ENCODE measurements around the gene PRH1.

The PRH1 gene

DNA sequence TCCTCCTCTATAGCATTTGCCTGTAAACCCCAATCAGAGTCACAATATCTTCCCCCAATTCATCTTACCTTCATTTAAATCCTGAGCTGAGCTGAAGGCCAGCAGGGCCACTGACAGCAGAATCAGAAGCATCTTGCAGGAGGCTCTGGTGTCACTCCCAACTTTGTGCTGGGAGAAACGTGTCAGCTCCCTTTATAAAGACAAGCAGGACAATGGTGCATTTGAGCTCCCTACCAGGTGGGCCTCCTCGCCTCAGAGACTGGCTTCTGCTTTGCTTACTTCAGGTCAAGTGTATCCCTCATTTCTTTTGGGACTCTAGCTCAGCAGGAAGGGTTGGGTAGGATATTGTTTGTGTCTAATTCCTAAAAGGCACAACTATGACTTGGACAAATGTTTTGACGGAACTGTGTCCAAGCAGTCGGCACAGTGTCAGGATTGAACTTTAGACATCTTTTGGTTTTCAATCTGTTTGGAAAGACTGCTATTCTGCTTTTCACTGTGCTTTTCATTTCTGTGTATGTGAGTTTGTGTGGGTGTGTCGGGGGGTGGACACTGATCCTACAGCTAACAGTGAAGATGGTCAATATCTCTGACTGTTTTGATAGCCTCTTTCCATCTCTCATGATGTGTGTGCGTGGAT lies at the start of gene PRH1:
TSS of gene PRH1 (minus strand) at position 170 of the 640 bp plus-strand sequence. CDS start at position 132, 38 bp downstream.
- TF ChIP-seq, protein P1, sequence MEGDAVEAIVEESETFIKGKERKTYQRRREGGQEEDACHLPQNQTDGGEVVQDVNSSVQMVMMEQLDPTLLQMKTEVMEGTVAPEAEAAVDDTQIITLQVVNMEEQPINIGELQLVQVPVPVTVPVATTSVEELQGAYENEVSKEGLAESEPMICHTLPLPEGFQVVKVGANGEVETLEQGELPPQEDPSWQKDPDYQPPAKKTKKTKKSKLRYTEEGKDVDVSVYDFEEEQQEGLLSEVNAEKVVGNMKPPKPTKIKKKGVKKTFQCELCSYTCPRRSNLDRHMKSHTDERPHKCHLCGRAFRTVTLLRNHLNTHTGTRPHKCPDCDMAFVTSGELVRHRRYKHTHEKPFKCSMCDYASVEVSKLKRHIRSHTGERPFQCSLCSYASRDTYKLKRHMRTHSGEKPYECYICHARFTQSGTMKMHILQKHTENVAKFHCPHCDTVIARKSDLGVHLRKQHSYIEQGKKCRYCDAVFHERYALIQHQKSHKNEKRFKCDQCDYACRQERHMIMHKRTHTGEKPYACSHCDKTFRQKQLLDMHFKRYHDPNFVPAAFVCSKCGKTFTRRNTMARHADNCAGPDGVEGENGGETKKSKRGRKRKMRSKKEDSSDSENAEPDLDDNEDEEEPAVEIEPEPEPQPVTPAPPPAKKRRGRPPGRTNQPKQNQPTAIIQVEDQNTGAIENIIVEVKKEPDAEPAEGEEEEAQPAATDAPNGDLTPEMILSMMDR (IDR thresholded peaks at IDR 0.05): no peak
- no peak within 1 kb of the TSS for H3K4me3 ChIP-seq
- DNase-seq (ENCODE audit: low spot score): no peak
- no peak within 1 kb of the TSS for H3K27ac ChIP-seq

DNA sequence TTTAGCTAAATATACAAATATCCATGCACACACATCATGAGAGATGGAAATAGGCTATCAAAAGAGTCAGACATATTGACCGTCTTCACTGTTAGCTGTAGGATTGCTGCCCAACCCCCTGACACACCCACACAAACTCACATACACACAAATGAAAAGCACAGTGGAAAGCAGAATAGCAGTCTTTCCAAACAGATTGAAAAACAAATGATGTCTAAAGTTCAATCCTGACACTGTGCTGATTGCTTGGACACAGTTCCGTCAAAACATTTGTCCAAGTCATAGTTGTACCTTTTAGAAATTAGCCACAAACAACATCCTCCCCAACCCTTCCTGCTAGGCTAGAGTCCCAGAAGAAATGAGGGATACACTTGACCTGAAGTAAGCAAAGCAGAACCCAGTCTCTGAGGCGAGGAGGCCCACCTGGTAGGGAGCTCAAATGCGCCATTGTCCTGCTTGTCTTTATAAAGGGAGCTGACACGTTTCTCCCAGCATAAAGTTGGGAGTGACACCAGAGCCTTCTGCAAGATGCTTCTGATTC lies 44.8 kb upstream of the PRH1 start, which contains the start of gene PRH2:
TSS of gene PRH2 (plus strand) at position 491 of the 541 bp plus-strand sequence. CDS start at position 529, 38 bp downstream.
- DNase-seq (ENCODE audit: low spot score): no peak
- TF ChIP-seq, protein P1 (IDR thresholded peaks at IDR 0.05): no peak
- Histone ChIP-seq H3K4me3 (no peak within 1 kb of the TSS), H3K27ac (no peak within 1 kb of the TSS)

DNA sequence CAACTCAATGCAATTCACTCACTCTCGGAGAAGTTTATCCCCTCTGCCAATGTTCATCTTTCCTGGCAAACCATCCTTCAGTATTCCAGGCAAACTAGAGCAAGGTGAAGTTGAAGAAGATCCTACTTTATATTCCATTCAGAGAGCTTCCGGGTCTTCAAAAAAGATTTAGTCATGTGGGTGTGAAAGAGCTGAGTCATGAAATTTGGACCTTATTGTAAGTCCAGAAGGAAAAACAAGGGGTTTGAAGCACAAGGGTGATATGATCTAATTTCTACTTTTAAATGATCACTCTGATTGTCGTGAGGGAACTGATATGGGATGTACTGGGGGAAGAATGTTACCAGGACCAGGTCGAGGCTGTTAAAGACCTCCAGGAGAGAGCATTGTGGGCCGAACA lies 42.2 kb upstream of the PRH1 start:
- Histone ChIP-seq H3K4me3 (no peak overlapping the region), H3K27ac (no peak overlapping the region)
- TF ChIP-seq, protein P1 (IDR thresholded peaks at IDR 0.05): no peak
- DNase-seq (ENCODE audit: low spot score): no peak

DNA sequence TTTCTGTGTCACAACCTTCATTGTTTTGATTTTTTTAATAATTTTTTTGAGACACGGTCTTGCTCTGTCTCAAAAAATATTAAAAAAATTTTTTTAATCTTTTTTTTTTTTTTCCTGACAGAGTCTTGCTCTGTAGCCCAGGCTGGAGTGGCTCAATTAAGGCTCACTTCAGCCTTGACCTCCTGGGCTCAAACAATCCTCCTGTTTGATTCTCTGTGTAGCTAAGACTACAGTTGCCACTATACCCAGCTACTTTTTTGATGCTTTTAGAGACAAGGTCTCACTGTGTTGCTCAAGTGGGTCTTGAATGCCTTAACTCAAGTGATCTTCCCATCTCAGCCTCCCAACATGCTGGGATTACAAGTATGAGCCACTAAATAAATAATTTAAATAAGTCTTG lies 35.8 kb upstream of the PRH1 start:
- TF ChIP-seq, protein P1 (IDR thresholded peaks at IDR 0.05): no peak
- Histone ChIP-seq H3K4me3 (no peak overlapping the region), H3K27ac (no peak overlapping the region)
- no peak for DNase-seq (ENCODE audit: low spot score)

DNA sequence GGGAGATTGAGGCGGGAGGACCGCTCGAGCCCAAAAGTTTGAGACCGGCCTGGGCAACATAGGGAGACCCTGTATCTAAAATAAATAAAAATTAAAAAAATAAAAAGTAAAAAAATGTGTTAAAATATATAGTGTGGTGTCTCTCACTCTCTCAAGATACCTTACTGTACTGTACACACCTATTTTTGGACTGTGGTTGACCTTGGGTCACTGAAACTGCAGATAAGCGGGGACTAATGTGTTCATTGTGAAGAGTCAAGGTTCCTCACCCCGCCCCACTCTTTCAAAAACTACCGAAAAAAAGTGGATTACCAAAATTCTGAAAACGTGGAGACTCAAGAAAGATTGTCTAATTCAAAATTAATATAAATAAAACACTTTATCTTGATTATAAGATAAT lies 26.3 kb upstream of the PRH1 start:
- no peak for DNase-seq (ENCODE audit: low spot score)
- H3K27ac ChIP-seq: no peak overlapping the region
- TF ChIP-seq, protein P1 (IDR thresholded peaks at IDR 0.05): no peak
- H3K4me3 ChIP-seq: no peak overlapping the region

DNA sequence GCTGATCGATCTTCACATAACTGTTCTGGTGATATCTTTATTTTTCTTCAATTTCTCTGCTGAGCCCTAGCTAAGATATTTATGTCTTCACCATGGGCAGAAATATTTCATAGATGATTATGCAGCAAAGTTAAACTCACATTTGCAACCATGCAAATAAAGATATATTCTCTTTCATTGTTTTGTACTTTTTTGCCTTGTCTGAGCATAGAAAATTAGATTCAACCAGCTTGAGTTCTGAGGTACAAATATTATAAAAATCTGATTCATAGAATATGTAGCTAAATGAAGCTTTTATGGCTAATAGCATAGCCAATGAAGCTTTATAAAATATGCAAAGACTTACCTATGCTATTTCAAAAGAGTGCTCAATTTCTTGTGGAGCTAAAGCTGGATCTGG lies 25.4 kb upstream of the PRH1 start, which contains the start of gene TAS2R13:
TSS of gene TAS2R13 (minus strand) at position 101 of the 400 bp plus-strand sequence. CDS start 264 bp downstream, outside the sequence.
- no peak within 1 kb of the TSS for H3K4me3 ChIP-seq
- TF ChIP-seq, protein P1 (IDR thresholded peaks at IDR 0.05): no peak
- H3K27ac ChIP-seq: no peak within 1 kb of the TSS
- no peak for DNase-seq (ENCODE audit: low spot score)

DNA sequence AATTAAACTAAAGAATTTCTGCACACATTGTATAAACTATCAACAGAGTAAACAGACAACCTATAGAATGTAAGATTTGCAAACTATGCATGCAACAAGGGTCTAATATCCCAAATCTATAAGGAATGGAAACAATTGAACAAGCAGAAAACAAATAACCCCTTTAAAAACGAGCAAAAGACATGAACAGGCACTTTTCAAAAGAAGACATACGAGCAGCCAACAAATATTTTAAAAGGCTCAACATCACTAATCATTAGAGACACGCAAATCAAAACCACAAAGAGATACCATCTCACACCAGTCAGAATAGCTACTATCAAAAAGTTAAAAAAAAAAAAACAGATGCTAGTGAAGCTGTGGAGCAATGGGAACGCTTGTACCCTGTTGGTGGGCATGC lies 20.6 kb upstream of the PRH1 start:
- TF ChIP-seq, protein P1 (IDR thresholded peaks at IDR 0.05): no peak
- Histone ChIP-seq H3K4me3 (no peak overlapping the region), H3K27ac (no peak overlapping the region)
- no peak for DNase-seq (ENCODE audit: low spot score)
